GM06990 (cell line): ENCODE data around the gene RBM44.
"Not testable (repeated sequence)": the region's sequence is repeated elsewhere in the genome, so short reads cannot be mapped to it uniquely, and the experiment has no call there.

Experiments used
- DNase-seq: peaks from one replicate; pipeline ENCODE4 v3.0.0-alpha.2; 2011; ENCODE audit not compliant: insufficient read length; ENCODE audit errors: extremely low read depth
- H3K27me3 ChIP-seq: replicated peaks from 2 replicates; pipeline ENCODE4 v1.6.0; 2011; ENCODE audit warnings: low read length; ENCODE audit not compliant: control insufficient read depth, insufficient read depth
- H3K36me3 ChIP-seq: 2 replicates; pipeline ENCODE4 v1.5.1; 2011; ENCODE audit warnings: low read length; ENCODE audit not compliant: control insufficient read depth, insufficient read depth
- H3K4me3 ChIP-seq: replicated peaks from 2 replicates; pipeline ENCODE4 v1.5.1; 2011; ENCODE audit warnings: low read depth, mild to moderate bottlenecking, control low read depth, low read length
- TF ChIP-seq, protein P1 (sequence below): IDR thresholded peaks from 2 replicates; pipeline ENCODE4 v1.5.1; 2011; ENCODE audit warnings: low read length, control low read depth, mild to moderate bottlenecking, inconsistent platforms; ENCODE audit not compliant: insufficient read depth, poor library complexity, severe bottlenecking

Gene RBM44

DNA sequence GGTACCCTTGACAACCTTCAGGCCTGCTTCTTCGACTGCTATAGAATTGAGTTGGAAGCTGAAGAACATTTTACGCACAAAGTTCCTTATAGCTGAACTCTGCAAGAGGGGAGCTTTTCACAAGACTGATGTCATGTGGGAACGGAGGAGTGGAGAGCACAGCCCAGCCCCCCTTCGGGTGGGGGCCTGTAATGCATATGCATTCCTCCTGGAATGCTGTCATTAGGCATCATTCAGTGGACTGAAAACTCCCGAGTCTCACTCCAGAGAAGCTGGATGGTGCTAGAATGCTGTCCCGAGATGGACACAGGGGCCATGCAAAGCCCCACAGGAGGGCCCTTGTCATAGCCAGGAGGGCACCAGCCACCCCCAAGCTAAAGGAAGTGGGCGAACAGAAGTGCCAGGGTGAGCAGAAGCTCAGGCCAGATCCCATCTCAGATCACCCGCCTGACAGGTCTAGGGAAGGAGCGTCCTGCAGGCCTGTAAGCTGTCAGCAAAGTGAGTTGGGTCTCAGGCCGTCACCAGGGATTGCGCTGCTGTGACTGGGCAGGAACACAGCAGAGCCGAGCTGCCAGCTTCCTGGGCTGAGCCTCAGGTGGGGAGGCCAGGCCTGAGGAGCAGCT lies 43.8 kb upstream of the RBM44 start:
- DNase-seq = no peak
- TF ChIP-seq, protein P1, sequence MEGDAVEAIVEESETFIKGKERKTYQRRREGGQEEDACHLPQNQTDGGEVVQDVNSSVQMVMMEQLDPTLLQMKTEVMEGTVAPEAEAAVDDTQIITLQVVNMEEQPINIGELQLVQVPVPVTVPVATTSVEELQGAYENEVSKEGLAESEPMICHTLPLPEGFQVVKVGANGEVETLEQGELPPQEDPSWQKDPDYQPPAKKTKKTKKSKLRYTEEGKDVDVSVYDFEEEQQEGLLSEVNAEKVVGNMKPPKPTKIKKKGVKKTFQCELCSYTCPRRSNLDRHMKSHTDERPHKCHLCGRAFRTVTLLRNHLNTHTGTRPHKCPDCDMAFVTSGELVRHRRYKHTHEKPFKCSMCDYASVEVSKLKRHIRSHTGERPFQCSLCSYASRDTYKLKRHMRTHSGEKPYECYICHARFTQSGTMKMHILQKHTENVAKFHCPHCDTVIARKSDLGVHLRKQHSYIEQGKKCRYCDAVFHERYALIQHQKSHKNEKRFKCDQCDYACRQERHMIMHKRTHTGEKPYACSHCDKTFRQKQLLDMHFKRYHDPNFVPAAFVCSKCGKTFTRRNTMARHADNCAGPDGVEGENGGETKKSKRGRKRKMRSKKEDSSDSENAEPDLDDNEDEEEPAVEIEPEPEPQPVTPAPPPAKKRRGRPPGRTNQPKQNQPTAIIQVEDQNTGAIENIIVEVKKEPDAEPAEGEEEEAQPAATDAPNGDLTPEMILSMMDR = no peak
- peaks cover 31% of the 10 kb centered on the region for H3K36me3 ChIP-seq

DNA sequence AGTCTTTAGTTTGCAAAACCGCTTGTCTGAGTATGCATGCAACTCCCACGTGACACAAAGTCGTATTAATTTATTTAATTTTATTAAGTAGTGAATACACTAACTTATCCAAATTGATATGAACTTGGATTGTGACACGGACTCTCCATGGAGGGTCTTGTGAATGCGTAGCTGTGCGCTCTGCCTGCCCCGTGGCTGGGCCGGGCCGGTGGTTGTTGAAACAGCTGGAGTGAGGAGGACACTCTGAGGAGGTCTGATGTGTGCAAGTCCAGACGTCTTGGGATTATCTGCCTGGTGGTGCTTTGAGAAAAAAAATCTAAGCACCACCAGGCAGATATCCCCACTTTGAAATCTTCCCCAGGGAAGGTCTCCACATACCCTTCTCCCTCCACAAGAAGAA lies 41.0 kb upstream of the RBM44 start:
- no peaks in the 10 kb centered on the region for H3K27me3 ChIP-seq
- no peak for DNase-seq
- peaks cover 35% of the 10 kb centered on the region for H3K36me3 ChIP-seq
- H3K4me3 ChIP-seq = no peak overlapping the region
- TF ChIP-seq, protein P1 = no peak

More for the DNA sequence above, 43.8 kb upstream of the RBM44 start:
- H3K27me3 ChIP-seq = no peaks in the 10 kb centered on the region
- H3K4me3 ChIP-seq = no peak overlapping the region

DNA sequence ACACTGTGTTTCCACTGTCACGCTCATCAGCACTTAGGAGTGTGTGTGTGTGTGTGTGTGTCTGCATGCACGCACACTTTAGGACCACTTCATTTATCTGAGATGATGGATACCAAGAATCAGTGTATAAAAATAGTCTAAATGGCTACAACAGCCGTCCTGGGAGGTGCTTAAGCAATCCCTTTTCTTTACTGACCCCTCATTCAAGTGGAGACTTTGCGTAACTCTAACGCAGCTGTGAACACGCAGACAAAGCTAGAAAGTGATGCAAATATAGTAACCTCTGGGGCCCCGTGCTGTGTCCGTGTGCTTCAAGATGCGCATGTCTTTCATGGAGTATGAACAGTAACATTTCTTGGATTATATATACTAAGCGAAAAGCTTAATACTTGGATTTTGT lies 40.4 kb upstream of the RBM44 start:
- Histone ChIP-seq H3K4me3 (no peak overlapping the region), H3K36me3 (peaks cover 36% of the 10 kb centered on the region), H3K27me3 (no peaks in the 10 kb centered on the region)
- TF ChIP-seq, protein P1 = no peak
- no peak for DNase-seq

DNA sequence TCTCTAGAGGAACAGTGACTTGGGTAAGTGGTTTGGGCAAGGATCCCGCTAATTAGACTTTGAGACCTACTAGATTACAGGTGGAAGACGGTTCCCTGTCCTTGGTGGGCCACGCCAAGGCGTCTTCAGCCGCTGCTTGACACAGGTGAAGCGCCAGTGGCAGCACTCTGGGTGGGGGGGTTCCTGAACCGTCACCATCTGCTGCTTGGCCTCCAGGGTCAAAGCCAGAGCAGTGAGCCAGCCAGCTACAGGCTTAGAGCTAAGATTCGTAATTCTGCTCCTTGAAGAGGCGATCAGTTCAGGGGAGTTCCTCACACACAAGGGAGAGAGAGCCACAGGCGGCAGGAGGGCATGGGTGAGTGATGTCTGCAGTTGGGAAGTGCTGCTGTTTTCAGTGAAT lies 39.4 kb upstream of the RBM44 start:
- DNase-seq = no peak
- peaks cover 41% of the 10 kb centered on the region for H3K36me3 ChIP-seq
- no peaks in the 10 kb centered on the region for H3K27me3 ChIP-seq
- TF ChIP-seq, protein P1 = no peak
- H3K4me3 ChIP-seq = no peak overlapping the region

DNA sequence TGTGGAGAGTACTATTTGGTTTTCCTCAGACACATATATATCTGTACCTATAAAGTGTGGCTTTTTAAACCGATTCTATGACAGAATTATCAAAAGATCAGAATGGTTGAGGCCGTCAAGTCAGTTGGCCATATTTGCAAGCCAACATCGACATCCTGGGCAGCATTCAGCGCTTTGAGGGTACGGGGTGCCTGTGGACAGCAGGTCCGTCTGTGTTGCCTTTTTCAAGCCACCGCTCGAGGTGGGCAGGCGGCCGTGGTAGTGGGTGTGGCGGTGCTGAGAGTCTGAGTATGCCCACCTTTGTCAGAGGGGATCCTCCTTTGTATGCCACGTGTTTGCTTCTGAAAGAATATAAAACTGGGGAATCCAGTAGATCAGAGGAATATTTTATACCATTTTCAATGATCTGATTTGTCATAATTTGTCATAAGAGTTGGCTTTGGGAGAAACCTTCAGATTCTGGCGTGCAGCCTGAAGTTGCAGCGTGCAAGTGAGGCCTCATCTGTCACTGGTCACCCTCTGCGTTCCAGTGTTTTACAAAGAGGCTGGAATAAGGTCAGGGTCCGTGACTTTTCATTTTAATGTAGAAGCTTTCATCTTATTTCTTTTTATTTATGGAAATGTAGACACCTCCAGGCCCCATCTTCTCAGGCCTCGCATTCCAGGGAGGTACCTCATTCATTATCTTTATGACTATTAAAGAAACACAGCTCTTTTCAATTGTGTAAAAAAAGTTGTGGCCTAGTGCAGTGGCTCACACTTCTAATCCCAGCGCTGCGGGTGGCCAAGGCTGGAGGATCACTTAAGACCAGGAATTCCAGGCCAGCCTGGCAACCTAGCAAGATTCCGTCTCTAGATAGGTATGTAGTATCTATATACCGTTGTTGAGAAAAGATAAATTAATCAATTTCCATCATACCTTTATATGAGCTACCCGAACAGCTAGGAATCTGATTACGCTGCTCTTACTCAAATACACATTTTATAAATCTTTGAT lies 37.8 kb upstream of the RBM44 start:
- TF ChIP-seq, protein P1 = no peak
- no peak overlapping the region for H3K4me3 ChIP-seq
- no peaks in the 10 kb centered on the region for H3K27me3 ChIP-seq
- no peak for DNase-seq
- H3K36me3 ChIP-seq = peaks cover 32% of the 10 kb centered on the region

DNA sequence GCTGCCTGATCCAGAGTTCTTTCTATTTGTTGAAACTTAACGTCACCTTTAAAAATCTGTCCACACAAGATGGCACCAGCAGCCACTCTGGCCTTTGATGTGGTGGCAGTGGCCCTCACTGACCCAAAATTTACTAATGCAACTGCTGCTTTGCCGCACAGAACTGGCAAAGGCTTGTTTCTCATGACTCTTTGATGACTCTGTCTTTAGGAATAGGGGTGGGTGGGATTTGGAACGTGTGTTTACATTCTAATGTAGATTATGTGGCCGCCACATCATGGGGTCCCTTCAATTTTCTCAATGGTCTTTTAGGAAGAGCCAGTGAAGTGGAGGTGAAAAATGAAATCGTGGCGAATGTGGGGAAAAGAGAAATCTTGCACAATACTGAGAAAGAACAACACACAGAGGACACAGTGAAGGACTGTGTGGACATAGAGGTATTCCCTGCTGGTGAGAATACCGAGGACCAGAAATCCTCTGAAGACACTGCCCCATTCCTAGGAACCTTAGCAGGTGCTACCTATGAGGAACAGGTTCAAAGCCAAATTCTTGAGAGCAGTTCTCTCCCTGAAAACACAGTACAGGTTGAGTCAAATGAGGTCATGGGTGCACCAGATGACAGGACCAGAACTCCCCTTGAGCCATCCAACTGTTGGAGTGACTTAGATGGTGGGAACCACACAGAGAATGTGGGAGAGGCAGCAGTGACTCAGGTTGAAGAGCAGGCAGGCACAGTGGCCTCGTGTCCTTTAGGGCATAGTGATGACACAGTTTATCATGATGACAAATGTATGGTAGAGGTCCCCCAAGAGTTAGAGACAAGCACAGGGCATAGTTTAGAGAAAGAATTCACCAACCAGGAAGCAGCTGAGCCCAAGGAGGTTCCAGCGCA lies 36.0 kb upstream of the RBM44 start:
- H3K27me3 ChIP-seq, H3K4me3 ChIP-seq, DNase-seq: not testable (repeated sequence)
- peaks cover 36% of the 10 kb centered on the region for H3K36me3 ChIP-seq
